GM21576 (cell line): ENCODE measurements around the gene SPINDOC.
"Not testable (repeated sequence)": the region's sequence is repeated elsewhere in the genome, so short reads cannot be mapped to it uniquely, and the experiment has no call there.

Source experiments
- ATAC-seq: cut with Tn5 transposase; IDR thresholded peaks from one replicate; pipeline ENCODE4 v1.9.1; 2021; ENCODE audit warnings: mild to moderate bottlenecking, moderate library complexity; ENCODE audit not compliant: unreplicated experiment

Gene SPINDOC

GRCh38 chr11:63813035-63813562, at the start of gene SPINDOC:
Gene SPINDOC (plus strand): TSS chr11:63813456. CDS start chr11:63813687, 231 bp downstream.
- ATAC-seq, result peak; percentile 69

- ATAC-seq, result no peak
These were observed 49.5 kb upstream of the SPINDOC start for GRCh38 chr11:63763496-63764339.

- no peak for ATAC-seq
These were observed 48.9 kb upstream of the SPINDOC start for GRCh38 chr11:63764340-63764678.

GRCh38 chr11:63764679-63765647, 48.3 kb upstream of the SPINDOC start:
- no peak for ATAC-seq

- ATAC-seq, result no peak
These were observed 47.5 kb upstream of the SPINDOC start for GRCh38 chr11:63765688-63766241.

GRCh38 chr11:63766531-63767235, 46.6 kb upstream of the SPINDOC start:
- no peak for ATAC-seq

GRCh38 chr11:63767267-63767564, 46.0 kb upstream of the SPINDOC start:
- ATAC-seq, result no peak

GRCh38 chr11:63767565-63768236, 45.6 kb upstream of the SPINDOC start:
- ATAC-seq, result no peak

- ATAC-seq, result peak; percentile 45
These were observed 44.8 kb upstream of the SPINDOC start, which contains the start of gene ZFTA for GRCh38 chr11:63768237-63769041. Gene ZFTA (minus strand): TSS chr11:63768775. CDS start chr11:63768622, 153 bp downstream.

- ATAC-seq, result peak; percentile 28
These were observed 44.1 kb upstream of the SPINDOC start for GRCh38 chr11:63769042-63769713.

- no peak for ATAC-seq
These were observed 43.4 kb upstream of the SPINDOC start for GRCh38 chr11:63769714-63770455.

- ATAC-seq, result no peak
These were observed 42.5 kb upstream of the SPINDOC start for GRCh38 chr11:63770763-63771162.

GRCh38 chr11:63771741-63772318, 41.4 kb upstream of the SPINDOC start:
- not testable (repeated sequence) for ATAC-seq

- no peak for ATAC-seq
These were observed 38.1 kb upstream of the SPINDOC start for GRCh38 chr11:63775191-63775590.

- no peak for ATAC-seq
These were observed 34.2 kb upstream of the SPINDOC start for GRCh38 chr11:63779039-63779438.

- no peak for ATAC-seq
These were observed 30.5 kb upstream of the SPINDOC start for GRCh38 chr11:63782749-63783148.

GRCh38 chr11:63783925-63784592, 29.2 kb upstream of the SPINDOC start:
- ATAC-seq, result no peak
